ENCODE data around the gene ZDHHC16. TPM values are rescaled to one million over a fixed set of nuclear protein-coding genes. Genes with fewer than 3 reads are reported as not detected.

ZDHHC16 gene
- polyA plus RNA-seq: 63.3 to 77.6 TPM (median 67.8 TPM) in 3 replicates
- polyA plus RNA-seq (2011; ENCODE audit: low read depth): 25.8 TPM
- polyA plus RNA-seq (2011; cell fraction: cytosol; rRNA removed): 64.0 and 68.6 TPM in 2 replicates
- polyA plus RNA-seq (2011; cell fraction: nucleus; rRNA removed): 49.2 and 49.4 TPM in 2 replicates
- polyA plus RNA-seq (2012; ENCODE audit: low replicate concordance): 15.5 and 52.4 TPM in 2 replicates
- polyA minus RNA-seq: 109 to 143 TPM (median 132 TPM) in 3 replicates
- 46.6 TPM for polyA minus RNA-seq (2011; cell fraction: cytosol; rRNA and poly(A)+ RNA removed)
- 22.8 and 27.0 TPM in 2 replicates for polyA minus RNA-seq (2011; cell fraction: nucleus; rRNA and poly(A)+ RNA removed)

- peaks cover 25% of the 10 kb centered on the region for H3K4me1 ChIP-seq (ENCODE audit: control insufficient read depth, extremely low read depth, insufficient read depth, low read length)
- H3K36me3 ChIP-seq (ENCODE audit: control insufficient read depth in 2 of 2, extremely low read depth in 1 of 2, insufficient read depth in 2 of 2, low read length in 2 of 2): peaks cover 0 to 8% of the 10 kb centered on the region in 2 experiments
- no peaks in the 10 kb centered on the region for H4K20me1 ChIP-seq (ENCODE audit: control insufficient read depth, extremely low read depth, insufficient read depth, low read length)
- TF ChIP-seq, protein P1, sequence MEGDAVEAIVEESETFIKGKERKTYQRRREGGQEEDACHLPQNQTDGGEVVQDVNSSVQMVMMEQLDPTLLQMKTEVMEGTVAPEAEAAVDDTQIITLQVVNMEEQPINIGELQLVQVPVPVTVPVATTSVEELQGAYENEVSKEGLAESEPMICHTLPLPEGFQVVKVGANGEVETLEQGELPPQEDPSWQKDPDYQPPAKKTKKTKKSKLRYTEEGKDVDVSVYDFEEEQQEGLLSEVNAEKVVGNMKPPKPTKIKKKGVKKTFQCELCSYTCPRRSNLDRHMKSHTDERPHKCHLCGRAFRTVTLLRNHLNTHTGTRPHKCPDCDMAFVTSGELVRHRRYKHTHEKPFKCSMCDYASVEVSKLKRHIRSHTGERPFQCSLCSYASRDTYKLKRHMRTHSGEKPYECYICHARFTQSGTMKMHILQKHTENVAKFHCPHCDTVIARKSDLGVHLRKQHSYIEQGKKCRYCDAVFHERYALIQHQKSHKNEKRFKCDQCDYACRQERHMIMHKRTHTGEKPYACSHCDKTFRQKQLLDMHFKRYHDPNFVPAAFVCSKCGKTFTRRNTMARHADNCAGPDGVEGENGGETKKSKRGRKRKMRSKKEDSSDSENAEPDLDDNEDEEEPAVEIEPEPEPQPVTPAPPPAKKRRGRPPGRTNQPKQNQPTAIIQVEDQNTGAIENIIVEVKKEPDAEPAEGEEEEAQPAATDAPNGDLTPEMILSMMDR (optimal IDR thresholded peaks at IDR 0.05 in 1 of 3, IDR thresholded peaks at IDR 0.05 in 1 of 3, conservative IDR thresholded peaks at IDR 0.05 in 1 of 3; ENCODE audit: extremely low read depth in 1 of 3, insufficient read depth in 2 of 3, low read length in 3 of 3): peak in 1 of 3 experiments; percentile 8
- TF ChIP-seq EZH2 (IDR thresholded peaks at IDR 0.05; ENCODE audit: low read length): no peak
- peak within 1 kb of the TSS; percentile 40 for H3K27ac ChIP-seq (ENCODE audit: control insufficient read depth, insufficient read depth, low read length)
- dilution Hi-C loops (cut with MboI; ENCODE audit: extremely low pct_ligation_motif_present, low sequenced_read_pairs): no loop called here
- H3K27me3 ChIP-seq (ENCODE audit: control insufficient read depth, extremely low read depth, insufficient read depth, low read length): no peaks in the 10 kb centered on the region
- H3K9ac ChIP-seq (ENCODE audit: control insufficient read depth, extremely low read depth, insufficient read depth, low read length): peak within 1 kb of the TSS; percentile 78
- FAIRE-seq (peak; percentile 85), DNase-seq (ENCODE audit: low read depth, low spot score) (no peak)
- peaks cover 67% of the 10 kb centered on the region for H3K79me2 ChIP-seq (ENCODE audit: control insufficient read depth, insufficient read depth, low read length)
- peak within 1 kb of the TSS; percentile 74 to 92 (median 87) for H3K4me3 ChIP-seq (ENCODE audit: control insufficient read depth in 2 of 3, extremely low read depth in 1 of 3, insufficient read depth in 2 of 3, low read depth in 1 of 3, low read length in 3 of 3)
- no peaks in the 10 kb centered on the region for H3K9me3 ChIP-seq (ENCODE audit: control insufficient read depth, low read depth, low read length)
- peak within 1 kb of the TSS; percentile 92 for H3K4me2 ChIP-seq (ENCODE audit: control insufficient read depth, extremely low read depth, insufficient read depth, low read depth, low read length)
- H3K9me1 ChIP-seq (ENCODE audit: control insufficient read depth, extremely low read depth, insufficient read depth, low read length): peaks cover 2% of the 10 kb centered on the region
- H2AFZ ChIP-seq (ENCODE audit: control insufficient read depth, low read length): peak within 1 kb of the TSS; percentile 77
Measured at GRCh38 chr10:97445722-97446639, at the start of gene ZDHHC16, which contains the start of gene EXOSC1. Gene ZDHHC16, plus strand, starts transcription at chr10:97446175. Its CDS starts 5,501 bp downstream, at chr10:97451676. Gene EXOSC1, minus strand, starts transcription at chr10:97446006. Its CDS starts 21 bp downstream, at chr10:97445985.

- Histone ChIP-seq H3K4me3 (ENCODE audit: control insufficient read depth in 2 of 3, extremely low read depth in 1 of 3, insufficient read depth in 2 of 3, low read depth in 1 of 3, low read length in 3 of 3) (peak overlapping the region; percentile 64 to 71 (median 68)), H3K36me3 (ENCODE audit: control insufficient read depth in 2 of 2, extremely low read depth in 1 of 2, insufficient read depth in 2 of 2, low read length in 2 of 2) (peaks cover 8 to 12% of the 10 kb centered on the region in 2 experiments), H4K20me1 (ENCODE audit: control insufficient read depth, extremely low read depth, insufficient read depth, low read length) (no peaks in the 10 kb centered on the region), H3K9me1 (ENCODE audit: control insufficient read depth, extremely low read depth, insufficient read depth, low read length) (no peaks in the 10 kb centered on the region), H3K27me3 (ENCODE audit: control insufficient read depth, extremely low read depth, insufficient read depth, low read length) (no peaks in the 10 kb centered on the region), H2AFZ (ENCODE audit: control insufficient read depth, low read length) (peak overlapping the region; percentile 17), H3K4me2 (ENCODE audit: control insufficient read depth, extremely low read depth, insufficient read depth, low read depth, low read length) (peak overlapping the region; percentile 66), H3K4me1 (ENCODE audit: control insufficient read depth, extremely low read depth, insufficient read depth, low read length) (no peaks in the 10 kb centered on the region), H3K27ac (ENCODE audit: control insufficient read depth, insufficient read depth, low read length) (peak overlapping the region; percentile 86), H3K9me3 (ENCODE audit: control insufficient read depth, low read depth, low read length) (no peaks in the 10 kb centered on the region), H3K9ac (ENCODE audit: control insufficient read depth, extremely low read depth, insufficient read depth, low read length) (peak overlapping the region; percentile 94), H3K79me2 (ENCODE audit: control insufficient read depth, insufficient read depth, low read length) (peaks cover 16% of the 10 kb centered on the region)
- dilution Hi-C loops (cut with MboI; ENCODE audit: extremely low pct_ligation_motif_present, low sequenced_read_pairs): no loop called here
- peak; percentile 74 for FAIRE-seq
- TF ChIP-seq EZH2 (IDR thresholded peaks at IDR 0.05; ENCODE audit: low read length): no peak
- TF ChIP-seq, protein P1 (optimal IDR thresholded peaks at IDR 0.05 in 1 of 3, IDR thresholded peaks at IDR 0.05 in 1 of 3, conservative IDR thresholded peaks at IDR 0.05 in 1 of 3; ENCODE audit: extremely low read depth in 1 of 3, insufficient read depth in 2 of 3, low read length in 3 of 3): no peak
- DNase-seq (ENCODE audit: low read depth, low spot score): no peak
Measured at GRCh38 chr10:97399843-97400545, 46.0 kb upstream of the ZDHHC16 start.
